ENCODE results near the gene SPRTN.

Gene SPRTN

DNA sequence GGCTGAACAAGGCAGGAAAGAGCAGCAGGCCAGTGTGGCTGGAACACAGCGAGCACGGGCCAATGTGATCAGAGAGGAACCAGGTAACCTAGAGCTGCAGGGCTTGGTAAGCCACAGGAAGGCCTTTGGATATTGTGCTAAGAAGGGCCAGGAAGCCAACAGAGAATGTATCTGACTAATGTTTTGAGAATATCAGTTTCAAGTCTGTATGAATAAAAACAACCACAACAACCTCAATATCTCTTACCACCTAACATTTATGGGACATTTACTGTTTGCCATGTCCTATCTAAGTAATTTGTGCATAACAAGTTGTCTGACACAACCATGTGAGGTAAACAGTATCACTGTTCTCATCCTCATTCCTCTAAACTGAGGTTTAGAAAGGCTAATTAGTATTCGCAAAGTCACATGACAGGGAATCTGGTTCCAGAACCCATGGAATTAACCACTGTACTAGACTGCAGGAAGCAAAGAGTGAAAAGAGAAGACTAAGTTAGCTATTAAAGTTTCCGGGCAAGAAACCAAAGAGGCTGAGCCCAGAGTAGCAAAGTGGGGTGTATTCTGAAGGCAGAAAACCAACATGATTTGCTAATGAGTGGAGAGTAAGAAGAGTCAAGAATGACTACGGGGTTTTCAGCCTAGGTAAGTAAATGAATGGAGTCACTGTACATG, 38.9 kb downstream of the SPRTN start:
- DNase-seq (ENCODE audit: low read depth): no peak

DNA sequence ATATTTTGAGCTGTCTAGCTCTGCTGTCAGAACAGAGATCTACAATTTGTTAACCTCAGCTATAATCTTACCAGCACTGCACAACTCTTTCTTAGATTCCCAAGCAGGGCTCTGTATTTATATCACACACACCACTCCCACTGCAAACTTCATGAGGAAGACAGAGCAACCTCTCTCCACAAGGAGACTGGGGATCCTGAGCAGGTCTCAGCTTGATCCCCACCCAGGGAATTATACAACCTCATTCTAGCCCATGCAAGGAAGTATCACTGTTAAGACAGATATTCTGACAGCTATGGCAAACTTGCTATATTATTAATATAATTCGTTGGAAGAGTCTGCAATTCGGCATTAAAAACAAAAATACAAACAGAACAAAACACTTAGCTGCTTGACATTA, 43.6 kb downstream of the SPRTN start:
- DNase-seq (ENCODE audit: low read depth): no peak

DNA sequence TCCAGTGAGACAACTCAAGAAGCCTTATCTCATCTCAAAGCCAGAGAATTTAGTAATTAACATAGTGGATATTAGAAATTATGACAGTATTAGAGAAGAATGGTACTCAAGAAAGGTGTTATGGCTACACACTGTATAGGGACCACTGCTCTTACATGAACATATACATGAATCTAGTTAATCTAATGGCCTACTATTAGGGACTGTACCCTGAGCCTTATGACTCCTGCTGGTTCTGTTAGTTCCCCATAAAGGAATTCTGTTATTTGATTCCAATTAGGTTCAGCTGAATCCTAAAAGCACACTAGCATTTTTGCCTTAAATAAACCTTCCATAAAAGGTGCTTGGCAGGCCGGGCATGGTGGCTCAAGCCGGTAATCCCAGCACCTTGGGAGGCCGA, 44.3 kb downstream of the SPRTN start:
- DNase-seq (ENCODE audit: low read depth): no peak

DNA sequence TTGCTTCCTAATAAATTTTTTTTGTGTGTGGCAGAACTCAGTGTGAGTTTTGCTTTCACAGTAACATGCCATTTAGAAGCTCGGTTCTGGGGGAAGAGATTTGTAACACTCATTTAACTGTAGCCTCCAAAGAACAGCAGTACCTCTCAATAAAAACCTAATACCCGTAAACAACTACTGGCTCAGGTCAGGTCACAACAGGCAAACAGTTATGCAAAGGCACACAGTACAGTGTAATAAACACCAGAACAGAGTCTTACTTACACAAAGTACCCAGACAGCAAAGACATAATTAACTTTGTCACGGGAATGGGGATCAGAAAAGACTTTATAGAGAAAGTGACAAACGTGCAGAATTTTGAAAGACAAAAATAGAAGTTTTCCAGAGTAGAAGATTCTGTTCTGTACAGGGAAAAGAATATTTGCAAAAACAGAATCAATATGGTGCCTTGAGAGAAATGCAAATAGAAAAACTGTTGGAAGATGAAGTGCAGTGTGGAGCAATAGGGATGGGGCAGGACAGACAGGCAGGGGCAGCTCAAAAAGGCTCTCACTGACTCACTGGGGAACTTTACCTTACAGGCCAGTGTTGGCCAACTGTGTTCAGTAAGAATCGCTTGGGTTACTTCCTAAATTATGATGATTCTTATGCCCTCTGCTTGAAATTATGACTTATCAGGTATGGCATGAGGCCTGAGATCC, 45.2 kb downstream of the SPRTN start:
- DNase-seq (ENCODE audit: low read depth): no peak

DNA sequence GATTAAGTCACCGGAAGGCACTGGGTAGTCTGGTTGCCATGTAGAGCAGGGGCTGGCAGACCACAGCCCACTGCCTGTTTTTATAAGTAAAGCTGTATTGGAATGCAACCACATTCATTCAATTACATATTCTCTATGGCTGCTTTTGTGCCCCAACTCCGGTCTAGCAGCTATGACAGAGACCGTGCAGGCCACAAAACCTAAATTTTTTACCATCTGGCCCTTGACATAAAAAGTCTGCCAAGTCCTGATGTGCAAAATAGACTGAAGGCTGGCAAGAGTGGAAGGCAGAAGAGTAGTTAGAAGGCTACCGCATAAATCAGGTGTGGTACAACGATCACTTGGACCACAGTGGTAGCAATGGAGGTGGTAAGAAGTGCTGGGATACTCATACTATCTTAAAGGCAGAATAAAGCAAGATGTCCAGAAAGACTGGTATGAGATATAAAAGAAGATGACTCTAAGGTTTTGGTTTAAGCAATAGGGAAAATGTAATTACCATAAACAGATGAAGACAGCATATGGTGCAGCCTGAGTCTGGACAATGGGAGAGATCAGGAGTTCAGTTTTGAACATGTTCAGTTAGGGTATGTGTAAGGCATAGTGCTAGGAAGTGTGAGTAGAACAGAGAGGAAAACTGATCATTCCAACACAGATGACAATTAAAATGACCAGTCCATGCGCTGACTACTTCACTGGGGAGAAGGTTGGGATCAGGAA, 46.8 kb downstream of the SPRTN start:
- no peak for DNase-seq (ENCODE audit: low read depth)

DNA sequence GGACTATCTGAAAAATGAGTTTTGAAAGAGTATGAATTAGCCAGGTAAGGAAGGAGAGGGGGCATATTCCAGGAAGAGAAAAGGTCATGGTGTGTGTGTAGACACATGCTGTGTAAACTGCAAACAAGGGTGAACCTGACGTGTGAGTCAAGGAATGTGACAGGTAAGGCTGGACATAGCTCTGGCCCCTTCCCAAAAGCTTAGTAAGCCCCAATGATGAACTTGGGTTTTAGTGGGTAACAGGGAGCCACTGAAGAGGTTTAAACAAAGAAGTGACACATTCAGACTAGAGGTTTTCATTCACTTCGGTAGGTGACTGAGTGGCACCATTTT, 47.3 kb downstream of the SPRTN start:
- no peak for DNase-seq (ENCODE audit: low read depth)

DNA sequence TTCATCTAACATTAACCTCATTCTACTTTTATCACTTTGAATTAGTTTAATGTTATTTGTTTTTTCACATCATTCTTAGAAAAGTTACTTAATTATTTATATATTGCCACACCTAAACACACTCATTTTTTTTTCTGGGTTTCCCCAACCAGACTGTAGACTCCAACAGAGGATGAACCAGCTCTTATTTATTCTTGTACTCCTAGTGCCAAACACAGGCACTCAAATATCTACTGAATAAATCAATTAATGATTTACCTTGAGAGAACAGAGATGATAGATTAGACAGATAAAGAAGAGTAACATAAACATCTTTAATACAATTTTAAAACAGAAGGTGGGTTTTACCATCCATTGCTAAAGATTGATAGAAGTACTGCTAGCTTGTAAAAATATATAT, 48.4 kb downstream of the SPRTN start:
- no peak for DNase-seq (ENCODE audit: low read depth)

DNA sequence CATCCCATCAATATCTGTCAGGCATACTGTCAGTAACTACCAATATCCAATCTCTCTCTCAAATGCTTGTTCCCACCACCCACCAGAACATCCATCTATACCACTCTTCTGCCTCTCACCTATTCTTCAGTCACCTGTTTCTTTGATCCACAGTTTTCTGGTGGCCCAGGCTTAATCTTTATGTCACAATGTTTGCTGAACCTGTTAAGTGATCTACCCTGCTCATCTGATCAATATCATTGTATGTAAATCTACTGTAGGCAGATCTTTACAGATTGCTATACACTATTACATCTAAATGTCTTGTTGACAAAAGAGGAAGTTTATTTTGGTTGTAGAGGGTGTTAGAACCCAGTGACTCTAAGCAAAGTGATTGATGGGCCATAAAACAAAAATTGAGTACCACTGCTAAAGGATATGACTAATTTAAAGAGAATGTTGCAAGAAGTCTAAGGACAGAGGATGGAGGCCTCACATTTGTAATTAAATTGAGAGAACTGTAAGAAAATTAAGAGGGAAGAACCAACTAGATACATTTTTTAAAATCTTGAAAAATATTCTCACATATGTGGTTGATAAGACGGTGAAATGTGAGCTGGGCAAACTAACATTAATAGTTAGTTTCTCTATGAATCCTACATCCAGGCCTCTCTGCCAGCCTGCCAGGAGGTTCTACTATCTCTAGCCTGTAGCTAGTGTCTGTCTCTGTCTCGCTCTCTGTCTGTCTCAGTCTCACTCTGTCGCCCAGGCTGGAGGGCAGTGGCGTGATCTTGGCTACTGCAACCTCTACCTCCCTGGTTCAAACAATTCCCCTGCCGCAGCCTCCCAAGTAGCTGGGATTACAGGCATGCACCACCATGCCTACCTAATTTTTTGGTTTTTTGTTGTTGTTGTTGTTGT, 49.9 kb downstream of the SPRTN start:
- DNase-seq (ENCODE audit: low read depth): no peak

DNA sequence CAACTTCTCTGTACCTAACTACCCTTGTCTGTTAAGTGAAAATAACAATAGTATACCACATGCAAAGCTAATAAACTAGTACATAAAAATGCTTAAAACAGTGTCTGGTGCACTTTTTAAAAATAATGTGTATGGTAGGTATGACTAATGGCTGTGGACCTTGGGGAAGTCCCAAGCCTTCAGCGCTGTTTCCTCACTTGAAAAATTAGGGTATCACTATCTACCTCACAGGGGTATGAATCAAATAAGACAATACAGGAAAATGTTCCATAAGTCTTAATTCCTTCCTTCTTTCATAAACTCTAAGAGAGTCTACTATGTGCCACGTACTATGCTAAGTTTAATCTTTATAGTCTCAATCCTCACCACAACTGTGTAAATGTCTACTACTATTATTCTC, 52.0 kb downstream of the SPRTN start:
- DNase-seq (ENCODE audit: low read depth): no peak

DNA sequence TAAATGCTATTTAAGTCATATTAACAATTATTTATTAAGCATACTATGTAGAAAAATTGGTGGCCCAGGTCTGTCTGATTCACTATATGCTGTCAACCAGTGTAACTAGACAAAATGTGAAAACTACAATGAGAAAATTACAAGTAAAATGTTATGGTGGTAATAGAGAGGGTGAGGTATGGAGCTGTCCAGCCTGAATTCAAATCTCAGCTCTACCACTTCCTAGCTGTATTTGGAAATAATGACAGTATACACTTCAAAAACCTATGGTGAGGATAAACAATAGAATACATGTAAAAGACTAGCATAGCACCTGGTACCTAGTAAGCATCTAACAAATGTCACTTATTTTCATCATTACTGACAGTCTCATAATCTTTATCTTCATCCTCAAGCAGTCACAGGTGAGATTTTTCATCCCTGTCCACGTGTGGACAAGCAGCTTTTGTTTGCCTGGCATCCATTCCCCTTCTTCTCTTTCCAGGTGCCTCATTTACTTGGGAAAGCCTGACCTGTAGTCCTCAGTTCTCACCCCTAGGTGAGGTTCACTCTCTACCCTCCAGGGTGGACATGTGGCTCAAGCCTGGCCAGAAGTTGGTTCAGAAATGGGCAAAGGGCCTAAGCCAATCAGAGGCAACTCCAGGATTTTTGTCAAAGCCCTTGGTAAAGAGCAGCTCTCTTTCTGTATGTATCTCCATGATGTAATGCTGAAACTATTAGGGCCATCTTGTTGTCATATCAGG, 54.5 kb downstream of the SPRTN start:
- no peak for DNase-seq (ENCODE audit: low read depth)

DNA sequence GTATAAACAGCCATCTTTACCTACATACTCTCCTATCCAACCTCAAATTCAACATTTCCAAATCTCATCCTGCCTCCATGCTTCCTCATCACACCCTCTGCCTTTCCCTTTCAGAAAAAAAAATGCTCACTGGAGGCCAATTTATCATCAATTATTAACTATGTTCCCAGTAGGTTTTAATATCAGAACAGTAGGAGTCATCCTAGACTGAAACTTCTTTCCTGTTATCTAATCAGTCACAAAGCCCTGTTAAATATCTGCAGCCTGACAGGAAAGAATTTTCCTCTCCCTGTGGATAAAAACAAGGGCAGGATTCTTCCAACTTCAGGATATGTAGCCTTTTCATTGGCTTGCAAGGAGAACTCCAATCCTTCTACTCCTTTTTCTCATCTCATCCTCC, 55.6 kb downstream of the SPRTN start:
- DNase-seq (ENCODE audit: low read depth): no peak

DNA sequence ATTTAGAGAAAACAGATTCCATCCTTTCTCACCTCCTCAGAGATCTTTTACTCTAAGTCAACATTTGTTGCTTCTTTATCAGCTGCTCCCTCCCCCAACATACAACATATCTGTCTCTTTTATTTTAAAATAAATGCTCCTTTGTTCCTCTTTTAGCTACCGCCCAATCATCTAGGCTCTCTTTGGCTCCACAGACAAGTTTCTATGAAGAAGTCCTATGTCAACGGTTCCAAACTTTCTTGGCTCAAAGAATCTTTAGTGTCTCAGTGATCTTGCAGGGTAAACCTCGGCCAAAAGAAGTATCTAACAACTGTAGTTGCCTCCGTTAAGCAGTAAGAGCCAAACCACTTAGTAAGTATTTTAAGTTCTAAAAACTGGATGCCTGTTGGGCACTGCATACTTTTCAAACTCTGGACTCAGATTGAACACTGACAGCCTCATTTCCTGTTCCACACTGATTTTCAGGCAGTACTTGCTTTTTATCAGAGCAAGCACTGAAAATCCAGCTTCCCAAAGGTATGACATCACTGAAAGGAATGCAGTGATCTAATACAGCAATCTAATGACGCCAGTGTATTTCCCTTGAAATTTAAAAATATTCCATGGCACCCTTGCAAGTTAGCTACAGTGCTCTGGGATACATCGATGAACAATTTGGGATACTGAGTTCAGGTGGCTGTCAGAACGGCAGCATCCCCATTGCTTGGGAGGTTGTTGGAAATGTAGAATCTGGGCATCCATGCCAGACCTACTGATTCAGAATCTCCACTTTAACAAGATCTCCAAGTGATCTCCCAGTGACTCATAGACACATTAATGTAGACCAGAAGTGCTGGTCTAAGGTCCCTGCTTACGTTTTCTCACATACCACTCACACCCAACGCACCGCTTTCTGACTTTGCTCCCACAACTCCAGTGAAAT, 57.2 kb downstream of the SPRTN start:
- DNase-seq (ENCODE audit: low read depth): no peak

DNA sequence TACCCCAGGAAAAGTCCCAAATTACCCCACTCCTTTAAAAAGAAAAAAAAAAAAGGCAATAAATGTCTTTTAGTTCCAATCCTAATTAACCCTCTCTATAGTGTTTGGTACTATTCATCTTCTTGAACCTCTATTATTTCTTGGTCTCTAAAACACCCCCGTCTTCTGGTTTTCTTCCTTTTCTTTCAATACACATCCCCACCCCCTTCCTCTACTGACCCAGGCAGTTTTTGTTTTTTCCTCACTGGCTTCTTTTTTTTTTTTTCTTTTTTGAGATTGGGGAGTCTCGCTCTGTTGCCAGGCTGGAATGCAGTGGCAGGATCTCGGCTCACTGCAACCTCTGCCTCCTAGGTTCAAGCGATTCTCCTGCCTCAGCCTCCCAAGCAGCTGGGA, 57.9 kb downstream of the SPRTN start:
- no peak for DNase-seq (ENCODE audit: low read depth)

DNA sequence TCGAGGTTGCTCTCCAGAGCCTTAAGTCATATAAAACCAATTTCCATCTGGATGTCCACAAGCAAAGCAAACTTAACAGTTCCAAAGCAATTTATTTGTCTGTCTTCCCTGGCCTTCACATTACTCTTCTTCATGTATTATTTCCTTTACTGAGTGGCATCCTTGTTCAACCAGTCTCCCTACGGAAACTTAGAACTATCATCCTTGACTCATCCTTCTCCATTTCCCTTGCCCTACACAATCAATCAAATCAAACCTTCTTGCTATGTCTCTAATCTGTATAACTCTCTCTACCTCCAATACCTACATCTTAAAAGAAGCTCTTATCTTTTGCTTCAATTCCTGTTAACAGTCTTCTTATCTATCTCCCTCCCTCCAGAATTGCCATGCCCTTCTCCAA, 58.5 kb downstream of the SPRTN start:
- no peak for DNase-seq (ENCODE audit: low read depth)

DNA sequence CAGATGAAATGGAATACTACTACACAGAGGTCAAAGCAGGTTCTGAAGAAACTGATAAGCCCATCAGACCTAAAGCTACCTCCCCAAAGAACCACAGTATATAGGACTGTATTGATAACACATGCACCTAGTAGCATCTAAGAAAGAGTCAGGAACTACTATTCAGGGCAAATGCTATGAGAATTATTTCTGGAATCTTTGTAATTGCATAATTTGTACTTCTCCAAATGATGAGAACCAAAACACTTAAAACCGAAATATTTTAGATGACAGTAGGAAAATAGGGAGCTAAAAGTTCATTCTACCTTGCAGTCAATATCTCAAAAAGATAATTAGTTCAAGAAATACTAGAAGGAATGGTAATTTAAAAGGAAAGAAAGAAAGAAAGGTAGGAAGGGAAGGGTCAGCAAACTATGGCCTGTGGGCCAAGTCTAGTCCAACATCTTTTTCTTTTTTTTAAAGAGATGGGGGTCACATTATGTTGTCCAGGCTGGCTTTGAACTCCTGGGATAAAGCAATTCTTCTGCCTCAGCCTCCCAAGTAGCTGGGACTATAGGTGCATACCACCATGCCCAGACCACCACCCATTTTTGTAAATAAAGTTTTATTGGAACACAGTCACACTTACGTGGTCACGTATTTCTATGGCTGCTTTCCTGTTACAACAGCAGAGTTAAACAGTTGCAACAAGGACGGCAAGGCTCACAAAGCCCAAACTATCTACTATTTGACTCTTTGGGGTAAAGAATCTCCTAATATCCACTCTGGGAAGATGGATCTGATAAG, 60.0 kb downstream of the SPRTN start:
- DNase-seq (ENCODE audit: low read depth): no peak

DNA sequence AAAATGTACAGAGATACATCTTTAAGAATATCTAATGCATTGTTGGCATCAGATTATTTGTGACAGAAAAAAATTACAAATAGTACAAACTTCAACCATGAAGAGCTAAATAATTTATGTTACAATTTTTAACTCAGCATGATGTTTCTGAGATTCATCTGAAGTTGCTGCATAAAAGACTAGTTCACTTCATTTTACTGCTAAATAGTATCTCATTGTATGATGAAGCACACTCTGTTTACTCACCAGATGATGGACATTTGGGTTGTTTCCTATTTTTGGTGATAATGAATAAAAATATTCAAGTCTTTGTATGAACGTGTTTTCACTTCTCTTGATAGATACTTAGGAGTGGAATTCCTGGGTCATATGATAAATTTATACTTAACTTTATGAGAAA, 63.4 kb downstream of the SPRTN start:
- no peak for DNase-seq (ENCODE audit: low read depth)

DNA sequence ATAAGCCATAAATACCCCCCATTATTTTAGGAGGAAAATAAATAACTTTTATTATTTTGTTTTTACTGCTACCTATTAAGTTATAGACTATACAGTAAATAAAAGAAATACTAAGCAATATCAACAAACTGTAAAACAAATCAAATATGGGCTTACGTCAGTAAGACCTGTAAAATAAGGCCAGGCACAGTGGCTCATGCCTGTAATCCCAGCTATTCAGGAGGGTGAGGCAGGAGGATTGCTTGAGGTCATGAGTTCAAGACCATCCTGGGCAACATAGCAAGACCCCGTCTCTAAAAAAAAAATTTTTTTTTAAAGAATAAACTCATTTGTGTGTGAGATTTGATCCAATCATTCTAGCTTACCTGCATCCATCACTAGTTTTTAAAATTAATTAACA, 66.2 kb downstream of the SPRTN start:
- DNase-seq (ENCODE audit: low read depth): no peak
